ENCODE measurements around the gene RABL6.
"Not testable (repeated sequence)": the region's sequence is repeated elsewhere in the genome, so short reads cannot be mapped to it uniquely, and the experiment has no call there.

RABL6 gene

DNA sequence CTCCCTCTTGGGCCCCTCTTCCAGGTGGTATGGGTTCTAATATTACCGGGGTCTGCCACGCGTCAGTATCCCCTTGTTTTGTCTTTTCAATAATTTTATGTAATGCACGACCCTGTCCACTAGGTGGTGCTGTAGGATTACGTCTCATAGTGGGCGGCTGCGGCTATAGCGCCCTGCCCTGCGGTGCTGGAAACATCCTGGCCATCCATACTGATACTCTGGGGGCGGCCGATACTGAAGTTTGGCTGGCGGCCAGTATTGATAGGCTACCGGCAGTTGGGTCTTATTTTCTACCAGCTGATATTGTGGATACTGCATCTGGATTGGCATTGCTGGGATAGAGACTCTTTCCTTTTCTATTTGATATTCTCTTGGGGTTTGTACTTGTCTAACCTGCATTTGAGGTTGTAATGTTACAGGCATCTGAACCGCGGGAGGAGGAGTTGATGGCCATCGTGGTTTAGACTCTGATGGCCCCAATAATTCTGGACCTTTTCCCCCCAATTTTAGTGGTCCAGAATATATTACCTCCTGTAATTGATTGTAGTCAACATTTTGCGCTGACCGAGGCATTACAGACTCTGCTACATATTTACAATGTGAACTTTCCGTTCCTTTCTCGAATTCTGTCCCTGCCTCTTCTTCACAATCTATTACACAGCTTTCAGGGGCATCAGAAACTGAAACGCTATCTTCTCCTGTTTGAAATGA is 19.9 kb upstream of the RABL6 start:
- peak in 1 of 2 donors; percentile 50 for DNase-seq
- intact Hi-C loops (cut with DNase I; ENCODE audit: low total_unique reads): loop anchor here (2.0 kb wide), 1 partner anchor 249 kb away; no protein-coding TSS in a partner anchor
- TF ChIP-seq, protein P1, sequence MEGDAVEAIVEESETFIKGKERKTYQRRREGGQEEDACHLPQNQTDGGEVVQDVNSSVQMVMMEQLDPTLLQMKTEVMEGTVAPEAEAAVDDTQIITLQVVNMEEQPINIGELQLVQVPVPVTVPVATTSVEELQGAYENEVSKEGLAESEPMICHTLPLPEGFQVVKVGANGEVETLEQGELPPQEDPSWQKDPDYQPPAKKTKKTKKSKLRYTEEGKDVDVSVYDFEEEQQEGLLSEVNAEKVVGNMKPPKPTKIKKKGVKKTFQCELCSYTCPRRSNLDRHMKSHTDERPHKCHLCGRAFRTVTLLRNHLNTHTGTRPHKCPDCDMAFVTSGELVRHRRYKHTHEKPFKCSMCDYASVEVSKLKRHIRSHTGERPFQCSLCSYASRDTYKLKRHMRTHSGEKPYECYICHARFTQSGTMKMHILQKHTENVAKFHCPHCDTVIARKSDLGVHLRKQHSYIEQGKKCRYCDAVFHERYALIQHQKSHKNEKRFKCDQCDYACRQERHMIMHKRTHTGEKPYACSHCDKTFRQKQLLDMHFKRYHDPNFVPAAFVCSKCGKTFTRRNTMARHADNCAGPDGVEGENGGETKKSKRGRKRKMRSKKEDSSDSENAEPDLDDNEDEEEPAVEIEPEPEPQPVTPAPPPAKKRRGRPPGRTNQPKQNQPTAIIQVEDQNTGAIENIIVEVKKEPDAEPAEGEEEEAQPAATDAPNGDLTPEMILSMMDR (IDR thresholded peaks at IDR 0.05): peak; percentile 86
- Histone ChIP-seq H3K4me1 (peaks cover 0 to 22% (median 13%) of the 10 kb centered on the region in 4 donors), H3K9me3 (no peaks in the 10 kb centered on the region), H3K36me3 (peaks cover 0 to 6% (median 0%) of the 10 kb centered on the region in 3 donors), H3K27ac (no peak overlapping the region), H3K27me3 (peaks cover 0 to 6% of the 10 kb centered on the region in 2 donors), H3K4me3 (no peak overlapping the region)

GRCh38 chr9:136788644-136789522 is 18.9 kb upstream of the RABL6 start:
- not testable (repeated sequence) for H3K4me3 ChIP-seq

GRCh38 chr9:136789523-136789937 is 18.2 kb upstream of the RABL6 start:
- peaks cover 0 to 19% (median 0%) of the 10 kb centered on the region in 3 donors for H3K36me3 ChIP-seq
- H3K27ac ChIP-seq: no peak overlapping the region
- TF ChIP-seq, protein P1 (IDR thresholded peaks at IDR 0.05): no peak
- H3K4me1 ChIP-seq: peaks cover 0 to 27% (median 13%) of the 10 kb centered on the region in 4 donors
- no peaks in the 10 kb centered on the region for H3K9me3 ChIP-seq
- no peak overlapping the region for H3K4me3 ChIP-seq
- peaks cover 0 to 6% of the 10 kb centered on the region in 2 donors for H3K27me3 ChIP-seq
- intact Hi-C loops (cut with DNase I; ENCODE audit: low total_unique reads): no loop called here
- DNase-seq: no peak

More at GRCh38 chr9:136788644-136789522, 18.9 kb upstream of the RABL6 start:
- DNase-seq; H3K9me3 ChIP-seq; H3K27me3 ChIP-seq; H3K27ac ChIP-seq; intact Hi-C loops (cut with DNase I; ENCODE audit: low total_unique reads): not testable (repeated sequence)
- Histone ChIP-seq H3K36me3 (peaks cover 0 to 16% (median 0%) of the 10 kb centered on the region in 3 donors), H3K4me1 (peaks cover 0 to 27% (median 13%) of the 10 kb centered on the region in 4 donors)

- peaks cover 0 to 15% of the 10 kb centered on the region in 2 donors for H3K27me3 ChIP-seq
- DNase-seq: peak; percentile 100
- intact Hi-C loops (cut with DNase I; ENCODE audit: low total_unique reads): loop anchor here (5.0 kb wide), 1 partner anchor 151 kb away; the partner anchor contains the start of gene FBXW5
- TF ChIP-seq, protein P1 (IDR thresholded peaks at IDR 0.05): no peak
- peak within 1 kb of the TSS; percentile 71 to 72 for H3K4me3 ChIP-seq
- peak within 1 kb of the TSS; percentile 87 to 92 for H3K27ac ChIP-seq
- H3K36me3 ChIP-seq: peaks cover 0 to 19% (median 0%) of the 10 kb centered on the region in 3 donors
- H3K9me3 ChIP-seq: no peaks in the 10 kb centered on the region
- peaks cover 0 to 27% (median 13%) of the 10 kb centered on the region in 4 donors for H3K4me1 ChIP-seq
Observed at GRCh38 chr9:136790640-136791515, 16.9 kb upstream of the RABL6 start, which contains the start of gene TMEM141. TMEM141 (plus strand) TSS chr9:136791344; CDS start chr9:136791371, 27 bp downstream.

- TF ChIP-seq, protein P1 (IDR thresholded peaks at IDR 0.05): peak; percentile 81 to 85
- peaks cover 0 to 19% (median 0%) of the 10 kb centered on the region in 3 donors for H3K36me3 ChIP-seq
- peaks cover 0 to 28% (median 13%) of the 10 kb centered on the region in 4 donors for H3K4me1 ChIP-seq
- H3K27me3 ChIP-seq: peaks cover 0 to 23% of the 10 kb centered on the region in 2 donors
- intact Hi-C loops (cut with DNase I; ENCODE audit: low total_unique reads): loop anchor here (5.0 kb wide), 1 partner anchor 151 kb away; the partner anchor contains the start of gene FBXW5
- peak; percentile 40 to 81 for DNase-seq
- H3K4me3 ChIP-seq: peak overlapping the region; percentile 71 to 72
- H3K27ac ChIP-seq: peak overlapping the region; percentile 87 to 92
- H3K9me3 ChIP-seq: no peaks in the 10 kb centered on the region
Observed at GRCh38 chr9:136791516-136792276, 16.1 kb upstream of the RABL6 start.
